Measurements from ENCODE around the gene SDCCAG8.

SDCCAG8 gene

GRCh38 chr1:243455760-243456651 is 200.2 kb downstream of the SDCCAG8 start:
- no peaks in the 10 kb centered on the region for H3K27me3 ChIP-seq (ENCODE audit: control insufficient read depth, insufficient read depth, low read length)
- no peak overlapping the region for H3K27ac ChIP-seq (ENCODE audit: low read depth, low read length)
- H3K9me3 ChIP-seq (ENCODE audit: control insufficient read depth, insufficient read depth, low read length) = no peaks in the 10 kb centered on the region
- no peak overlapping the region for H3K9ac ChIP-seq (ENCODE audit: low read depth, low read length)
- no peaks in the 10 kb centered on the region for H3K36me3 ChIP-seq (ENCODE audit: control insufficient read depth, insufficient read depth, low read length)
- no peak overlapping the region for H3K4me3 ChIP-seq (ENCODE audit: low read depth, low read length)
- no peaks in the 10 kb centered on the region for H3K4me1 ChIP-seq (ENCODE audit: control insufficient read depth, insufficient read depth, low read length)

GRCh38 chr1:243457363-243457982 is 201.6 kb downstream of the SDCCAG8 start:
- no peaks in the 10 kb centered on the region for H3K36me3 ChIP-seq (ENCODE audit: control insufficient read depth, insufficient read depth, low read length)

GRCh38 chr1:243459059-243459458 is 203.2 kb downstream of the SDCCAG8 start:
- H3K27ac ChIP-seq (ENCODE audit: low read depth, low read length) = no peak overlapping the region
- no peaks in the 10 kb centered on the region for H3K4me1 ChIP-seq (ENCODE audit: control insufficient read depth, insufficient read depth, low read length)
- H3K9me3 ChIP-seq (ENCODE audit: control insufficient read depth, insufficient read depth, low read length) = no peaks in the 10 kb centered on the region

More at GRCh38 chr1:243457363-243457982, 201.6 kb downstream of the SDCCAG8 start:
- H3K4me3 ChIP-seq (ENCODE audit: low read depth, low read length) = no peak overlapping the region
- H3K27ac ChIP-seq (ENCODE audit: low read depth, low read length) = no peak overlapping the region
- no peaks in the 10 kb centered on the region for H3K4me1 ChIP-seq (ENCODE audit: control insufficient read depth, insufficient read depth, low read length)
- H3K9ac ChIP-seq (ENCODE audit: low read depth, low read length) = no peak overlapping the region
- H3K9me3 ChIP-seq (ENCODE audit: control insufficient read depth, insufficient read depth, low read length) = no peaks in the 10 kb centered on the region
- H3K27me3 ChIP-seq (ENCODE audit: control insufficient read depth, insufficient read depth, low read length) = no peaks in the 10 kb centered on the region

GRCh38 chr1:243461700-243462099 is 205.9 kb downstream of the SDCCAG8 start:
- no peaks in the 10 kb centered on the region for H3K4me1 ChIP-seq (ENCODE audit: control insufficient read depth, insufficient read depth, low read length)
- H3K9me3 ChIP-seq (ENCODE audit: control insufficient read depth, insufficient read depth, low read length) = no peaks in the 10 kb centered on the region
- H3K27me3 ChIP-seq (ENCODE audit: control insufficient read depth, insufficient read depth, low read length) = no peaks in the 10 kb centered on the region
- no peak overlapping the region for H3K9ac ChIP-seq (ENCODE audit: low read depth, low read length)
- no peaks in the 10 kb centered on the region for H3K36me3 ChIP-seq (ENCODE audit: control insufficient read depth, insufficient read depth, low read length)
- H3K27ac ChIP-seq (ENCODE audit: low read depth, low read length) = no peak overlapping the region
- no peak overlapping the region for H3K4me3 ChIP-seq (ENCODE audit: low read depth, low read length)

More at GRCh38 chr1:243459059-243459458, 203.2 kb downstream of the SDCCAG8 start:
- Histone ChIP-seq H3K36me3 (ENCODE audit: control insufficient read depth, insufficient read depth, low read length) (no peaks in the 10 kb centered on the region), H3K9ac (ENCODE audit: low read depth, low read length) (no peak overlapping the region), H3K27me3 (ENCODE audit: control insufficient read depth, insufficient read depth, low read length) (no peaks in the 10 kb centered on the region), H3K4me3 (ENCODE audit: low read depth, low read length) (no peak overlapping the region)

- H3K27me3 ChIP-seq (ENCODE audit: control insufficient read depth, insufficient read depth, low read length) = no peaks in the 10 kb centered on the region
- H3K9ac ChIP-seq (ENCODE audit: low read depth, low read length) = no peak overlapping the region
- no peaks in the 10 kb centered on the region for H3K9me3 ChIP-seq (ENCODE audit: control insufficient read depth, insufficient read depth, low read length)
- H3K36me3 ChIP-seq (ENCODE audit: control insufficient read depth, insufficient read depth, low read length) = no peaks in the 10 kb centered on the region
- no peaks in the 10 kb centered on the region for H3K4me1 ChIP-seq (ENCODE audit: control insufficient read depth, insufficient read depth, low read length)
- no peak overlapping the region for H3K27ac ChIP-seq (ENCODE audit: low read depth, low read length)
- no peak overlapping the region for H3K4me3 ChIP-seq (ENCODE audit: low read depth, low read length)
Measured at GRCh38 chr1:243462929-243463697, 207.3 kb downstream of the SDCCAG8 start.

- Histone ChIP-seq H3K36me3 (ENCODE audit: control insufficient read depth, insufficient read depth, low read length) (no peaks in the 10 kb centered on the region), H3K27ac (ENCODE audit: low read depth, low read length) (no peak overlapping the region), H3K4me1 (ENCODE audit: control insufficient read depth, insufficient read depth, low read length) (peaks cover 3% of the 10 kb centered on the region; the same call in 1 of the 2 replicates)
Measured at GRCh38 chr1:243465081-243465480, 209.2 kb downstream of the SDCCAG8 start.

GRCh38 chr1:243465738-243466137 is 209.9 kb downstream of the SDCCAG8 start:
- H3K4me3 ChIP-seq (ENCODE audit: low read depth, low read length) = no peak overlapping the region
- no peaks in the 10 kb centered on the region for H3K36me3 ChIP-seq (ENCODE audit: control insufficient read depth, insufficient read depth, low read length)
- H3K9ac ChIP-seq (ENCODE audit: low read depth, low read length) = no peak overlapping the region

More at GRCh38 chr1:243465081-243465480, 209.2 kb downstream of the SDCCAG8 start:
- H3K9ac ChIP-seq (ENCODE audit: low read depth, low read length) = no peak overlapping the region
- H3K27me3 ChIP-seq (ENCODE audit: control insufficient read depth, insufficient read depth, low read length) = no peaks in the 10 kb centered on the region
- H3K9me3 ChIP-seq (ENCODE audit: control insufficient read depth, insufficient read depth, low read length) = no peaks in the 10 kb centered on the region
- H3K4me3 ChIP-seq (ENCODE audit: low read depth, low read length) = no peak overlapping the region

GRCh38 chr1:243469497-243469896 is 213.7 kb downstream of the SDCCAG8 start:
- H3K4me3 ChIP-seq (ENCODE audit: low read depth, low read length) = no peak overlapping the region
- no peak overlapping the region for H3K9ac ChIP-seq (ENCODE audit: low read depth, low read length)
- no peaks in the 10 kb centered on the region for H3K9me3 ChIP-seq (ENCODE audit: control insufficient read depth, insufficient read depth, low read length)
- H3K4me1 ChIP-seq (ENCODE audit: control insufficient read depth, insufficient read depth, low read length) = peaks cover 42% of the 10 kb centered on the region
- no peak overlapping the region for H3K27ac ChIP-seq (ENCODE audit: low read depth, low read length)
- H3K36me3 ChIP-seq (ENCODE audit: control insufficient read depth, insufficient read depth, low read length) = no peaks in the 10 kb centered on the region
- H3K27me3 ChIP-seq (ENCODE audit: control insufficient read depth, insufficient read depth, low read length) = no peaks in the 10 kb centered on the region

More at GRCh38 chr1:243465738-243466137, 209.9 kb downstream of the SDCCAG8 start:
- no peak overlapping the region for H3K27ac ChIP-seq (ENCODE audit: low read depth, low read length)
- no peaks in the 10 kb centered on the region for H3K9me3 ChIP-seq (ENCODE audit: control insufficient read depth, insufficient read depth, low read length)
- H3K27me3 ChIP-seq (ENCODE audit: control insufficient read depth, insufficient read depth, low read length) = no peaks in the 10 kb centered on the region
- peaks cover 10% of the 10 kb centered on the region for H3K4me1 ChIP-seq (ENCODE audit: control insufficient read depth, insufficient read depth, low read length)

- Histone ChIP-seq H3K9ac (ENCODE audit: low read depth, low read length) (no peak overlapping the region), H3K9me3 (ENCODE audit: control insufficient read depth, insufficient read depth, low read length) (no peaks in the 10 kb centered on the region), H3K27ac (ENCODE audit: low read depth, low read length) (peak overlapping the region; percentile 57), H3K36me3 (ENCODE audit: control insufficient read depth, insufficient read depth, low read length) (no peaks in the 10 kb centered on the region), H3K27me3 (ENCODE audit: control insufficient read depth, insufficient read depth, low read length) (no peaks in the 10 kb centered on the region), H3K4me3 (ENCODE audit: low read depth, low read length) (no peak overlapping the region), H3K4me1 (ENCODE audit: control insufficient read depth, insufficient read depth, low read length) (peaks cover 52% of the 10 kb centered on the region)
Measured at GRCh38 chr1:243470502-243470901, 214.7 kb downstream of the SDCCAG8 start.

GRCh38 chr1:243471026-243471685 is 215.3 kb downstream of the SDCCAG8 start:
- Histone ChIP-seq H3K27ac (ENCODE audit: low read depth, low read length) (peak overlapping the region; percentile 57), H3K9ac (ENCODE audit: low read depth, low read length) (no peak overlapping the region), H3K4me1 (ENCODE audit: control insufficient read depth, insufficient read depth, low read length) (peaks cover 54% of the 10 kb centered on the region)

More at GRCh38 chr1:243471026-243471685, 215.3 kb downstream of the SDCCAG8 start:
- no peaks in the 10 kb centered on the region for H3K27me3 ChIP-seq (ENCODE audit: control insufficient read depth, insufficient read depth, low read length)
- H3K9me3 ChIP-seq (ENCODE audit: control insufficient read depth, insufficient read depth, low read length) = no peaks in the 10 kb centered on the region
- no peaks in the 10 kb centered on the region for H3K36me3 ChIP-seq (ENCODE audit: control insufficient read depth, insufficient read depth, low read length)
- no peak overlapping the region for H3K4me3 ChIP-seq (ENCODE audit: low read depth, low read length)

Measured in HUES48 (cell line).